ENCODE data around the gene UBP1. TPM values are rescaled to one million over a fixed set of nuclear protein-coding genes. Genes with fewer than 3 reads are reported as not detected.
"Not testable (repeated sequence)": the region's sequence is repeated elsewhere in the genome, so short reads cannot be mapped to it uniquely, and the experiment has no call there.

The UBP1 gene
- total RNA-seq, 4 donors from 2014 or later, result 39.7 to 70.4 (median 55.6) TPM

- Histone ChIP-seq H3K27ac (no peak overlapping the region), H3K9me3 (no peaks in the 10 kb centered on the region), H3K36me3 (peaks cover 52% of the 10 kb centered on the region), H3K27me3 (no peaks in the 10 kb centered on the region), H3K4me3 (no peak overlapping the region), H3K4me1 (no peaks in the 10 kb centered on the region)
- no peak for DNase-seq (ENCODE audit: low spot score in 2 of 2)
- WGBS, result 92% methylated on average over 3 of the region's 3 CpGs
- no peak for TF ChIP-seq POLR2AphosphoS5 (IDR thresholded peaks at IDR 0.05)
- no peak for TF ChIP-seq POLR2A (IDR thresholded peaks at IDR 0.05)
- no peak for TF ChIP-seq EP300 (IDR thresholded peaks at IDR 0.05)
- TF ChIP-seq CTCF (IDR thresholded peaks at IDR 0.05), result no peak
These were observed 23.0 kb downstream of the UBP1 start for GRCh38 chr3:33417066-33417673.

DNA sequence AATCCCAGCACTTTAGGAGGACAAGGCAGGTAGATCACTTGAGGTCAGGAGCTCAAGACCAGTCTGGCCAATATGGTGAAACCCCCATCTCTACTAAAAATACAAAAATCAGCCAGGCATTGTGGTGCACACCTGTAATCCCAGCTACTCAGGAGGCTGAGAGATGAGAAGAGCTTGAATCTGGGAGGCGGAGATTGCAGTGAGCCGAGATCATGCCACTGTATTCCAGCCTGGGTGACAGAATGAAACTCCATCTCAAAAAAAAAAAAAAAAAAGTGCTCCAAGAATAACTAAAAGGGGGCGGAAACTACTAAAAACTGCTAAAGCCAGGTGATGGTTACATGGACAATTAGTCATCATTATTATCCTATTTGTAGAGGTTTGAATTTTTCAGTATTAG, 29.4 kb downstream of the UBP1 start:
- not testable (repeated sequence) for H3K9me3 ChIP-seq; DNase-seq (ENCODE audit: low spot score in 2 of 2); H3K27ac ChIP-seq; H3K4me3 ChIP-seq; H3K4me1 ChIP-seq; H3K27me3 ChIP-seq
- WGBS, result 96% methylated on average over 3 of the region's 3 CpGs
- H3K36me3 ChIP-seq, result peaks cover 81% of the 10 kb centered on the region

DNA sequence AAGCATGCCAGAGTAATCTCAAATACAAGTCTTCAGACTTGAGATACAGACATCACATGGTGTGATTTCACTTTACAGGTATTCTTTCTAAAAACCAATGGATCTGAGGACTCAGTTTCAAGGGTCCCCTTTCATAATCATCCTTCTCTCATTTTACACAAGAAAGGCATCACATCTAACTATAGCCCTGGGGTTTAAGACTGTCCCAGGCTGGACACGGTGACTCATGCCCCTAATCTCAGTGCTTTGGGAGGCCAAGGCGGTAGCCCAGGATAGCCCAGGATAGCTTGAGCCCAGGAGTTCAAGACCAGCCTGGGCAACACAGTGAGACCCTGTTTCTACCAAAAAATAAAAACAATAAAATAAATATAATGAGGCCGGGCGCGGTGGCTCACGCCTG, 36.4 kb downstream of the UBP1 start:
- Histone ChIP-seq H3K36me3 (peaks cover 87% of the 10 kb centered on the region), H3K4me3 (no peak overlapping the region), H3K27ac (no peak overlapping the region), H3K4me1 (no peaks in the 10 kb centered on the region), H3K27me3 (no peaks in the 10 kb centered on the region), H3K9me3 (no peaks in the 10 kb centered on the region)
- 99% methylated on average over 6 of the region's 6 CpGs for WGBS
- no peak for TF ChIP-seq CTCF (IDR thresholded peaks at IDR 0.05)
- no peak for TF ChIP-seq POLR2A (IDR thresholded peaks at IDR 0.05)
- TF ChIP-seq EP300 (IDR thresholded peaks at IDR 0.05), result no peak
- no peak for TF ChIP-seq POLR2AphosphoS5 (IDR thresholded peaks at IDR 0.05)
- DNase-seq (ENCODE audit: low spot score in 2 of 2), result no peak

- peaks cover 87% of the 10 kb centered on the region for H3K36me3 ChIP-seq
- 96% methylated on average over 3 of the region's 3 CpGs for WGBS
- no peak overlapping the region for H3K4me3 ChIP-seq
These were observed 37.3 kb downstream of the UBP1 start for GRCh38 chr3:33402936-33403335.

GRCh38 chr3:33401781-33402180, 38.4 kb downstream of the UBP1 start:
- H3K27ac ChIP-seq, result no peak overlapping the region
- no peak for TF ChIP-seq EP300 (IDR thresholded peaks at IDR 0.05)
- TF ChIP-seq POLR2AphosphoS5 (IDR thresholded peaks at IDR 0.05), result no peak
- TF ChIP-seq POLR2A (IDR thresholded peaks at IDR 0.05), result no peak
- no peak for TF ChIP-seq CTCF (IDR thresholded peaks at IDR 0.05)
- no peaks in the 10 kb centered on the region for H3K27me3 ChIP-seq
- no peak overlapping the region for H3K4me3 ChIP-seq
- 94% methylated on average over 2 of the region's 2 CpGs for WGBS
- H3K9me3 ChIP-seq, result no peaks in the 10 kb centered on the region
- no peak for DNase-seq (ENCODE audit: low spot score in 2 of 2)
- H3K36me3 ChIP-seq, result peaks cover 87% of the 10 kb centered on the region
- H3K4me1 ChIP-seq, result no peaks in the 10 kb centered on the region

More at GRCh38 chr3:33402936-33403335, 37.3 kb downstream of the UBP1 start:
- Histone ChIP-seq H3K9me3 (no peaks in the 10 kb centered on the region), H3K27me3 (no peaks in the 10 kb centered on the region), H3K27ac (no peak overlapping the region), H3K4me1 (no peaks in the 10 kb centered on the region)
- no peak for DNase-seq (ENCODE audit: low spot score in 2 of 2)
- no peak for TF ChIP-seq EP300 (IDR thresholded peaks at IDR 0.05)
- no peak for TF ChIP-seq POLR2AphosphoS5 (IDR thresholded peaks at IDR 0.05)
- TF ChIP-seq POLR2A (IDR thresholded peaks at IDR 0.05), result no peak
- TF ChIP-seq CTCF (IDR thresholded peaks at IDR 0.05), result no peak

DNA sequence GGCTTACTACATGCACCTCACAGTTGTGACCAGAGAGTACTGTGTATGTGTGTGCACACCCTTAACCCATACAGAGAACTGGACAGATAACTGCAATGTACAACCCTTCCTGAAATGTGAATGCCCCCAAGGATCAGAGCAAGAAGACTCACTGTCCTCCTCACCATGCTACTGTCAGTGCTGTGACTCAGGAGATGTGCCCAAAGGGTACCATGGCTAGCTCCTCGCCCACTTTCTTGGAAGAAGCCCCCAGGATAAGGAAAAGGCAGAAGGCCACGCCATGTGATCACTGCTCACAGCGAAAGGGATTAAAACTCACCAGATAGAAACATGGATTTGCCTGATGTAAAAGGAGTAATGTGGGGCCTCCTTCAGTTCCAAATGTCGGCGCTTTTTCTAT, 41.8 kb downstream of the UBP1 start:
- peaks cover 95% of the 10 kb centered on the region for H3K36me3 ChIP-seq

More for the DNA sequence above, 41.8 kb downstream of the UBP1 start:
- no peak overlapping the region for H3K27ac ChIP-seq
- H3K4me3 ChIP-seq, result no peak overlapping the region
- H3K27me3 ChIP-seq, result no peaks in the 10 kb centered on the region
- WGBS, result 96% methylated on average over 5 of the region's 5 CpGs
- no peak for DNase-seq (ENCODE audit: low spot score in 2 of 2)
- H3K4me1 ChIP-seq, result no peaks in the 10 kb centered on the region
- TF ChIP-seq EP300 (IDR thresholded peaks at IDR 0.05) (no peak), POLR2AphosphoS5 (IDR thresholded peaks at IDR 0.05) (no peak), POLR2A (IDR thresholded peaks at IDR 0.05) (no peak), CTCF (IDR thresholded peaks at IDR 0.05) (no peak)
- no peaks in the 10 kb centered on the region for H3K9me3 ChIP-seq
